Stimulated activated naive CD8-positive, alpha-beta T cell treated with anti-CD3 and anti-CD28 coated beads, Interleukin-15, Interleukin-2, amounts not matched to agents 100 U/mL and 50 U/mL, for 24 hours (primary cell): Measurements from ENCODE around the gene SDHA.

Experiments used
- ATAC-seq: fragments of 150-1000 bp; cut with Tn5 transposase; one replicate; pipeline ENCODE4 v1.10.0; 2021
- DNase-seq: peaks from one replicate; pipeline ENCODE4 v3.0.0; 2021

Gene SDHA

GRCh38 chr5:217494-218456, at the start of gene SDHA, which contains the start of gene CCDC127:
TSS of gene SDHA (plus strand) at chr5:218320. CDS start at chr5:218356, 36 bp downstream.
TSS of gene CCDC127 (minus strand) at chr5:218153. CDS start at chr5:216849, 1,304 bp downstream.
- ATAC-seq (peak; percentile 87), DNase-seq (peak; percentile 99)

GRCh38 chr5:169071-169727, 48.9 kb upstream of the SDHA start:
- no peak for DNase-seq
- ATAC-seq, result no peak

- DNase-seq (no peak), ATAC-seq (no peak)
Observed at GRCh38 chr5:169728-170094, 48.4 kb upstream of the SDHA start.

- no peak for DNase-seq
- ATAC-seq, result no peak
Observed at GRCh38 chr5:170971-171800, 46.9 kb upstream of the SDHA start.

GRCh38 chr5:171801-172331, 46.3 kb upstream of the SDHA start:
- no peak for DNase-seq
- peak; percentile 12 for ATAC-seq

GRCh38 chr5:172421-172820, 45.7 kb upstream of the SDHA start:
- ATAC-seq (no peak), DNase-seq (no peak)

- DNase-seq (no peak), ATAC-seq (no peak)
Observed at GRCh38 chr5:172841-173251, 45.3 kb upstream of the SDHA start.

- DNase-seq (no peak), ATAC-seq (no peak)
Observed at GRCh38 chr5:173392-174290, 44.5 kb upstream of the SDHA start.

GRCh38 chr5:174291-174600, 43.9 kb upstream of the SDHA start:
- DNase-seq (no peak), ATAC-seq (no peak)

GRCh38 chr5:174876-175465, 43.1 kb upstream of the SDHA start:
- ATAC-seq (no peak), DNase-seq (no peak)

GRCh38 chr5:176296-176823, 41.8 kb upstream of the SDHA start:
- DNase-seq, result no peak

GRCh38 chr5:178110-178509, 40.0 kb upstream of the SDHA start:
- no peak for DNase-seq
- no peak for ATAC-seq

More at GRCh38 chr5:176296-176823, 41.8 kb upstream of the SDHA start:
- no peak for ATAC-seq

- no peak for DNase-seq
- no peak for ATAC-seq
Observed at GRCh38 chr5:179401-179800, 38.7 kb upstream of the SDHA start.

GRCh38 chr5:180286-180918, 37.7 kb upstream of the SDHA start:
- no peak for DNase-seq
- no peak for ATAC-seq

- ATAC-seq, result no peak
- no peak for DNase-seq
Observed at GRCh38 chr5:181160-181559, 37.0 kb upstream of the SDHA start.

GRCh38 chr5:181566-181965, 36.6 kb upstream of the SDHA start:
- ATAC-seq (no peak), DNase-seq (no peak)

- ATAC-seq (no peak), DNase-seq (no peak)
Observed at GRCh38 chr5:182126-182525, 36.0 kb upstream of the SDHA start.

GRCh38 chr5:184471-184870, 33.6 kb upstream of the SDHA start:
- DNase-seq (no peak), ATAC-seq (no peak)

GRCh38 chr5:185095-186070, 32.7 kb upstream of the SDHA start:
- ATAC-seq, result no peak
- no peak for DNase-seq
